HG03432 (cell line): ENCODE measurements around the gene RPRM.
A peak's percentile ranks its signal among the peaks of the same experiment; 100 is the strongest.
"Not testable (repeated sequence)": the region's sequence is repeated elsewhere in the genome, so short reads cannot be mapped to it uniquely, and the experiment has no call there.

Experiments
- ATAC-seq: cut with Tn5 transposase; IDR thresholded peaks from one replicate; pipeline ENCODE4 v1.9.1; 2021; ENCODE audit warnings: mild to moderate bottlenecking, moderate library complexity; ENCODE audit not compliant: unreplicated experiment

Gene RPRM

DNA sequence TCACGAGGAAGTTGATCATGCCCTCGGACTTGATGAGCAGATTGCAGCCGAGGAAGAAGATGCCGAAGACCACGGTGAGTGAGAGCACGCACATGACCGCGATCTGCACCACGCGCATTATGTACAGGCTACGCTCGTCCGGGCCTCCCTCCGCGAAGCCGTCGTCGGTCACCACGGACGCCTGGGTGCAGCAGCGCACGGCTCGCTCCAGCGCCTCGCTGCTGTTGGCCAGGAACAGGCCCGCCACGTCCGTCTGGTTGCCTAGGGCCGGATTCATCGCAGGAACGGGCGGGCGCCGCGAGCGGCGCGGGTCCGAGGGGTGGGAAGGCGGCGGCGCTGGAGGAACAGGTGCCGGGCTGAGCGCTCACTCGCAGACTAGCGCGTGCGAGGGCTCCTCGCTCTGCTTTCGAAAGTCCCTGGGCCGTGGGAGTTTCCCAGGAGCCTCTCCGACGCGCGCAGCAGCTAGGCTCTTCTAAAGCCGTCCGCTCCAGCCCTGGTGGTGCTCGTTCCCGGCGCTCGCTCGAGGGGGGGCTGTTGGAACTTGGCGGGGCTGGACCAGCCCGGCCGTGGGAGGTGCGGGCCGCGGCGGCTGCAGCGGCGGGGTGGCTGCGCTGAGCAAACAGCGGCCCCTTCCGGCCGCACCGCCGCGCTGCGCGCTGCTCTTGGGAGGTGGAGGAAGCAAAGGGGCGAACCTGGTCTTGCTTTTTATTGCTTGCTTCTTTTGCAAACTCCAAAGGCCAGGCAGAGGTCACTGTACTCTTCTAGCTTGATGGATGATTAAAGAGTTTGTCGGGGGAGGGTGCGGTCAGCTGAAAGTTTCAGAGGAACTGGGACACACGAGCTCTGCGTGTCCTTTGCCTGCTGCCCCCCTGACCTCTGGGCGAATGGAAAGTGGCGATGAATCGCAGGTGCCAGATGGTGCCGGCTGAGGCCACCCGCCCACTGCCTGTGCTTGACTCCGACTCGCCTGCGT is at the start of gene RPRM:
RPRM (minus strand) TSS at position 474 of the 973 bp plus-strand sequence; CDS start at position 277, 197 bp downstream.
- peak; percentile 96 for ATAC-seq

DNA sequence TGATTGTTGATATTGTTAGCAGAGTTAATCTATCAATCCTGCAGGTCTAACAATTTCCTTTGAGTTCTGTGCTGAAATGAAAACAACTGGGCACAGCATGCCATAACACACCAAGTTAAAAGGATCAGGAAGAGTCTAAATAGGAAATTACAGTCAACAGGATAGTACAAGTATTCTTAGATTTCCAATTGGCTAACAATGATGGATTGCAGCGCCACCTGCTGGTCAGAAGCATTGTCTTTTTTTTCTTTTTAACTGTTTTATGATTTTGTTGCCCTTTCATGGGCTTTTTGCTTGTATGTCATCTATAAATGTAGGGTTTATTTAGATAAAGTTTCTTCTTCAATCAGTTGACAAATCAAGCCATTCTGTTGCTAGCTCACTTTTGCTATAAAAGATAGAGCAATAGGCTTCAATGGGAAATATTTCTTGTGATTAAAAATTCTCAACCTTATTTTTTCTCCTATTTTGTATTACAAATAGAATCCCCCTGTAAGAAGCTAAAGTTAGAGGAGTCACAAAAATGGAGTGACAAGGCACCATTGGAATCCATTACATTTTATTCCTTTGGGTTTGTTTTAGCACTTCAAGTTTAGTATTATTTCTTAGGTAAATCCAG is 40.8 kb upstream of the RPRM start:
- ATAC-seq: peak; percentile 58

DNA sequence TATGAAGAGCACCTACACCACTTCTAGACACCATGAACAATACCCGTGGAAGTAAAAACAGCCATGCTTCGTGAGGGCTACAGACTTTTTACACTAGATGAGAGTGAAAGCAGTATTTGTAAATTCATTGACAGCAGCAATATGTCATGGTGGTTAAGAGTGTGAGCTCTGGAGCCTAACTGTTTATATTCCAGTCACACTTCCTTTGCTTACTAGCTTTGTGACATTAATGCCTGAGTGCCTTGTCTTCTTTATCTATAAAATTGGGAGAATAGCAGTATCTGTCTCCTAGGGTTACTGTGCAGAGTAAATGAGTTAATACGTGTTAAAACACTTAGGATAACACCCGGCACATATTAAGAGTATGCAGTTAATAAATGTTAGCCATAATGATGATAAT is 33.8 kb upstream of the RPRM start:
- ATAC-seq: no peak

DNA sequence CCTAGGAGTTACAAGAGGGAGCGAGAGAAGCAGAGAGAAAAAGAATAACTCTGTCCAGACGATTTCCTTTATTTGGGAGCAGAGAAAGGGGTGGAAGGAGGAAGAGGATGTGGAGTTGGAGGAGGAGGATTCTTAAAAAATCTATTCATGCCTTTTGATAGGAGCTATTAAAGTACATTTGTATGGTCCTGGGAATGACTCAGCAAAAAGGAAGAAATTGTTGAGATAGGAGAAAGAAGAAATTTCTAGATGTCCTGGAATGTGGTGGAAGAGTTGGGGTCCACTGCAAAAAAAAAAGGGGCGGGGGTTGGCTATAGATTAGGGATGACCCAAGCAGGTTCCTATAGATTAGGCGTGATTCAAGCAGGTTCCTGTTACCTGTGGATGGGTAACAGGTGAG is 32.4 kb upstream of the RPRM start:
- no peak for ATAC-seq

DNA sequence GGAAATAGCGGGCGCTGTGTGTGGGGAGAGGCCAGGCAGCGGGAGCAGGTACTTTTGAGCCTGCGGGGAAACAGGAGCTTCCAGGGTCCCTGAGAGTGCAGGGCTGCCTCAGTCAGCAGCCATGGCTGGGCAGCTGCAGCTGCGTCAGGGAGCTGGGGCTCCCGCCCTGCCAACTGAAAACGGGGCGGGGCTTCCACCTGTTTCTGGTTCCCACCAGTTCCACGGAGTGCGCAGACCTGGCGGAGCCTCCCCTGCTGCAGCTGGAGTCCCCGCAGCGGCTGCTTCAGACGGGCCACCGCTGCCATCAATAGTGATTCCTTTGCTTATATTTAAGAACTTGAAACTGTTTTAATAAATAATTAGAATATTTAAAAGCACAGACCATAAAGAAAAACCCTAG is 30.6 kb upstream of the RPRM start:
- no peak for ATAC-seq

DNA sequence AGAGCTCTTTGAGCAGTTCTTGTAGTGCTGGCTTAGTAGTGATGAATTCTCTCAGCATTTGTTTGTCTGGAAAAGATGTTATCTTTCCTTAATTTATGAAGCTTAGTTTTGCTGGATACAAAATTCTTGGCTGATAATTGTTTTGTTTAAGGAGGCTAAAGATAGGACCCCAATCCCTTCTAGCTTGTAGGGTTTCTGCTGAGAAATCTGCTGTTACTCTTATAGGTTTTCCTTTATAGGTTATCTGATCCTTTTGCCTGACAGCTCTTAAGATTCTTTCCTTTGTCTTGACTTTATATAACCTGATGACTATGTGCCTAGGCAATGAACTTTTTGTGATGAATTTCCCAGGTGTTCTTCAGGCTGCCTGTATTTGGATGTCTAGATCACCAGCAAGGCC is 27.9 kb upstream of the RPRM start:
- ATAC-seq: not testable (repeated sequence)

DNA sequence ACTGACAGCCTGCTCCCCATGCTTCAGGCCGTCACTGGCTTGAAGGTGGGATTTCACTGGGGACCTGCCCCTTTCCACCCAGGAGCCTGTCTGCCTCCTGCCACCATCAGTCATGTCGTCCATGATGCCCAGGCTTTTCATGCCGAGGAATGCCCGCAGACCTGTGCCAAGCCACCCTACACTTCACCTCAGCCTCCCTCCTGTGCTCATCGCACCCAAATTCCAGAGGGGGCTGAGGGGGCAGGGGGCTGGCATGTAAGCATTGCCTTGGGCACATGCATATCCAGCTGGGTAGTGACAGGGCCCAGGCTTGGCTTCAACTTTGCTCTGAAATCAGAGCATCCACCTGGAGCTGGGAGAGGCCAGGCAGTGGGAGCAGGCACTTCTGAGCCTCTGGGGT is 20.9 kb upstream of the RPRM start:
- no peak for ATAC-seq

DNA sequence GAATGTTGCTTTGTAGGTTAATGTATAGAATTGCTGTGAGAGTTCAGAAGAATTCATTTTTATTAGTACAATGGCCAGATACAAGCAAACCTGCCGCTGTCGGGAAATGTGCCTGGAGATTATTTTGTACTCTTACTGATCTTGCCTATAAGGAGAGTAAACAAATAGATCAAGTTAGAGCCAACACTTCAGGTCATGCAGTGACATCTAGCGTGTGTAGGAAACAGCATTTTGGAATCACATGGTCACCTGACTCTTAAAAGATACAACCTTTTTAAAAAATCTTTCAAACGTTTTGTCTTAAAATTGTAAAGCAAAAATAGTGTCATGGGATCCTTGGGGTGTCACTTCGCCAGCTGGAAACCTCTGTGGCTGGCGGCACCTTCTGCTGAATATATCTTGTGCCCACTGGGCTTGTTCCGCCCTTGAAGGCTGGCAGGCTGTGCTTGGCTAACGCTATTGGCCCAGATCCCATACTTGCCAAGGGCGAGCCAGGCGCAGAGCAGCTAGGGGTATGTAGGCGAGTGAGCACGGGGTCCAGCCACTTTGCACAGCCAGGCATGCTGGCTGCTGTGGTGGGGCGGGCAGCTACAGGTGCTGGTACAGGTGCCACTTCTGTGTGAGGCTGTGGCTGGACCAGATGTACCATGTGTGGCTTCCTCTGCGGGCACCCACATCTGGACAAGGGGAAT is 19.5 kb upstream of the RPRM start:
- ATAC-seq: no peak

DNA sequence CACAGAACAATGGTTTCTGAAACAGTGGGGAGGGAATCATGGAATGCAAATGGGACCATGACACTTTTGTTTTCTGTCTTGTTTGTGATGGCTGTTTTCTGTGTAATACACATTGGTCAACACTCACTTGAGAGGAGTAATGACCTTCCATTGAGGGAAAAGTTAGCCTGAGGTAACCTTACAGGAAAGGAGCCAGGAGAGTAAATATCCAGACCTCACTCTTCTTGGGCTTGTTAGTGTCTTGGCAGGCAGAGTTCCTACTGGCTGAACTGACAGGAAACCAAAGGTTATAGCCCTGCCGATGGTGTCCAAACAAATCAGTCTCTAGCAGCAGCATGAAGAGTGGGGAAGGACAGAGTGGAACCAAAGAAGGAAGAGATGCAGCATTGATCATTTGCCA is 17.2 kb upstream of the RPRM start:
- ATAC-seq: no peak

DNA sequence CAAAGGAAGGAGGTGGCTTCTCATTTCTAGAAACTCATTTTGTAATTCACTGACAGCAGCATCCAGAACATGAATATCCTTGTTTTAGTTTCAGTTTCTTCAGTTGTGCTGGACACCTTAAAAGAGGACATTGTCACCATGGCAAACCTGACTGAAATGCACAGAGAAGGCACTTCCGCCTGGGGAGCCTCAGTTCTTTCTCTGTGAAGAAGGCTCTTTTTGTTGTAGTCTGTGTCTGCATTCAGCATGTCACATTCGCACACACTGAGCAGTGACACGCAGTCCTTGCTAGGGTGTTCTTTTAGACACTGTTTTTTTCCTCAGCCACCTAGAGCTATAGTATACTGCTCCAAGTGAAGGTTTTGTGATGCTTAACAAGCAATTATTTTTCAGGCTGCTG is 9.5 kb upstream of the RPRM start:
- no peak for ATAC-seq

DNA sequence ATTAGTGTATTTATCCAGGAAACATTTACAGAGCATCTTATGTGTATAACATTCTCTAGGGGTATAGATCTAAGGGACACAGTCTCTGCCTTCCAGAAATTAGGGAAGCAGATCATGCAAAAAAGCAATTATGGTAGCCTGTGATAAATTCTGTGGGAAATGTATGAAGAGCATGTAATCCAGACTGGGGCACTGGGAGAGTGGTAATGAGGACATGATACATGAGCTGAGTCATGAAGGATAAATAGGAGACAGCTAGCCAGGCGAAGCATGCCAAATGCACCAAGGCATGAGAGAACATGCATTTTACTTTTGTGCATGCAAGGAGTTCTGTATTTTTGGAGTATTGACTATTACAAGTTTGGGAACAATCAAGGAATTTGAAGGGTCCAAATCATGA is 8.9 kb upstream of the RPRM start:
- no peak for ATAC-seq

DNA sequence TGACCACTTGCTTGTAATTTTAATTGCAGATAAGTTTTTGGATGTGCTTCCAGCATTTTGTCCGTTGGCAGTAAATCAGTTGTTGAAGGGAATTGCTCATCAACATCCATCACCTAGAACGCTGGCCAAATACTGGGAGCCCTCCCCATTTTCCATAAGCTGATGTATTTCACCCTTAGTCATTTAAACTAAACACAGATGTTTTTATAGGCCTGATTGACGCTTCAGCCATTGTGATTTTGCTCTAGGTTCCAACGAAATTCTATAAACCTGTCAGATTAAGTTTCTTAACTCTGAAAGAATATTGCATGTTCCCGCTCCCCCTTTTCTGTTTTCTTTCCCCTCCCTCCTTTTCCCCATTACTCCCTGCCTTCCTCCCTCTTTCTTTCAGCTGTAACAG is 1.0 kb upstream of the RPRM start:
- ATAC-seq: no peak

DNA sequence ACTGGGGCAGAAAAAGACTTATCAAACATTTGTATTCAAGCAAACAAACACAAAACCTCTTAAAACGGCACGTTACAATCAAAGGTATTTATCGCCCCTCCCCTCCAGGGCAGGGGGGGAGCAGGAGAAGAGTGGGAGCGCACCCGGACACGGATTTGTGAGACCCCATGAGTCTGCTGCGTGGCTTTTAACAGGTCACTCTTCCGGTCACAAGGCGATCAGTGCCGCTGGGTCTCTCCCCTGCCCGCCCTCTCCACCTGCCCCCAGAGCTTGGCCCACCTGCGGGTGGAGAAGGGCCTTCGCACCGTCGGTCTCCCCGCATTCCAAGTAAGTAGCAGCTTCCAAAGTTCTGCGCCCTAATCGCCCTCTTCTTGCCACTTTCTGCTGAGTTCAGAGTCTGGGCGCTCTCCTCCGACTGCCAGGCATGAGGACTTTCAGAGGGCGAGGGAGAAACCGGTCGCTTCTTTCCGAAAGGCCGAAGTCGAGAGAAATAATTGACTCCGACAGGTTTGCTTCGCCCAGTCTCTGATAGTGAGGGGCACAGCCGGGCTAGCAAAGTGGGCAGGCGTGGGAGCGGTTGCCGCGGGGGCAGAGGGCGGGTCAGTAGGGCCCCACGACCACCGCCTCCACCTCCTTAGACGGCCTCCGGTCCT is 800 bp downstream of the RPRM start:
- ATAC-seq: no peak

DNA sequence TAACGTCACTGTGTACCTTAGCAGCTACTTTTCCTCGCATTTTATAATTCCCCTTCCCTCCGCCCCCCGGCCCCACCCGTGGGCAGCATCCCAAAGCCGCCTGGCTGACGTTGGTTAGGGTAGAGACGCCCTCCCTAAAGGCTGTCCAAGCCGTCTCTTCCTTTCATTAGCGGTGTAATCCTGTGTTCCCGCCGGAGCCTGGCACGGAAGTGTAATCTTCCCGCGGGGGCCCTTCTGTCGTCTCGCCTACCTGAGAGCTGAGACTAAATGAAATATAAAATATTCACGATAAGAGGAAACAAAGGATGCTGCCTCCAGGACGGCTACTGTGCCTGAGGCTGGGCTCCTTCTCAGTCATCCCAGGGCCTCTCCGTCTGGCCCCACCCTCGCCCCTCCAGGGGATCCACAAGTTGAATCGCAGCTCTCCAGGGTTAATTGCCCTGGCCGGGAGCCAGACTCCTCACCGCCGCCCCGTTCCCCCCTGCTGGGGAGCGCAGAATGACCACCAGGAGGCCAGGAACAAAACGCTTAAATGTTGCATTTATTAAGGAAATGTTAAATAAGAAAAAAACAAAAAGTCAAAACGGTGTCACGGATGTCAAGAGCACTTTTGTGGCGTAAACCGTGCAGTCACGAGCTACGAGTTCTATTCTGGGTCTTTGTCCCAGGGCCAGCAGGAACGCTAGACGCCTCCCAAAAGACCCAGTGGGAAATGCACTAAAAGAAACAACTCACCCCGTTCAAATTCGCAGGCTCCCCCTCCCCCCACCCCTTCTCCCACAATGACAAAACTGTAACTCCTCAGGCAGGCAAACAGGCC is 1.5 kb downstream of the RPRM start:
- no peak for ATAC-seq

DNA sequence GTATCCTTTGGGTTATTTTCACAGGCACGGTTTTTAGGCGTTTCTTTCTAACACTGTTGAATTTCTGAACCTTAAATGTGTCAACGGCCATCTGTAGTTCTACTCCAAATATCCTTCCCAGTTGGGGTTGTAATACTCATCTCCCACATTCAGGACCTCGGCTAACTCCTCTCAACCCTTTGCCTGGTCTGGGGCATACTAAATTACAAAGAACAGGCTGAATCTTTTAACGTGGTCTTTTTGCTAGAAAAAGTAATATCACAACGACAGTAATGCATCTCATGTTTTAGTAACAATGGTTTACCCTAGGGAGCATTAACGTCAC is 2.1 kb downstream of the RPRM start:
- no peak for ATAC-seq

DNA sequence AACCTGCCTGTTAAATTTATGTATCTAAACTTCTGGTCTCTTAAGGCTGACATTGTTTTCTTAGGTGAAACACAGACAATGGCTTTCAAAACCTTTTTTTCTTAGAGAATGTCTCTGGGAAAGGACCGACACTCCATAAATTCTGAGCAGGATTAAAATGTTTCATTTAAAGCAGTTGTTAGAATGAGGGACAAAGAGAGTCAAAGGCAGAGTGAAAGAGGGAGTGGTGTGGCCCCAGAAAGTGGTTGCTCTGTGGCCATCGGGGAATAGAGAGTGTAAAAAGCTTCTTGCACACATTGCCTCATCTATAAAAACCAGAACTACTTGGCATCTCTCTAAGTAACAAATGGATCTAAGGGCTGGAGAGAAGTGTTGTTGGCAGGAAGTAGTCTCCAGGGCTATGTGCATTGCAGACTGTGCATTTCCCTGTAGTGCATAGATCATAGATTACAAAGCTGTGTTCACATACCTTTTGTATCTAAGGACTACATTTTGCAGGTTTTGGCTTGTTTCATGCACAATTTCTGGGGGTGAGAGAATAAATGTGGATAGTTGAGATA is 3.6 kb downstream of the RPRM start:
- no peak for ATAC-seq

DNA sequence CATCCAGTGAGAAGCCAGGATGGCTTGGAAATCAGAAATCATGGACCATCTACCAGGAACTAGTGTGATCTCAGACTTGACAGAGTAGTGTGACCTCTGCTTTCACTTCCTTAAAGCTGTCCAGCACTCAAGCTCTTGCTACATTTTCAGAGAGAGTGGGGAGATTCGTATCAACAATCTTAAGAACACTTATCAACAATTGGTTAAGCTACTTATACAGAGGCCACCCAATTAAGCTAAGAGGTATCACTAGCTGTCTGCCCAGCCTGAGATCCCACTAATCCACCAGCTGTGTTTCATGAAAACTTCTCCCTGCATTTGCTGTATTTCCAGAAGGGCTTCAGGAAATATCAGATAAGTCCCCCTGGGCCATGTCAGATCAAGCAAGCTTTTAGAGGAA is 4.2 kb downstream of the RPRM start:
- ATAC-seq: no peak

DNA sequence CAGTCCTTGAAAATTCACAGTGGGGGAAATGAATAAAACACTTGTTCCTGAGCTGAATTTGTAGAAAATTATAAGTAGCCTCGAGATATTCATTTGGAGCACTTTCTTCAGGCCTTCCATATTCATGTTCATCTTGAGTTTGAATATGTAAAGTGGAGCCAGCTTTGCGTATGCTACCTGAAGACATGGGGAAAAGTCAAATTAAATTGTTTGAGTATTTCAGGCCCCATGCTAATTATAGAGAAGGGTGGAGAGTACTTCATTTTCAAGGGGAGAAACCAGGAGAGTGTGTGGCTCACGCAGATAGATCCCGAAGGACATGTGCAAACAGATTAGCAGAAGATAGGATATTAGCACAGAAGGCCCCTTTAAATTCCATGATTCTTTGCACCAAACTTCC is 7.7 kb downstream of the RPRM start:
- no peak for ATAC-seq

DNA sequence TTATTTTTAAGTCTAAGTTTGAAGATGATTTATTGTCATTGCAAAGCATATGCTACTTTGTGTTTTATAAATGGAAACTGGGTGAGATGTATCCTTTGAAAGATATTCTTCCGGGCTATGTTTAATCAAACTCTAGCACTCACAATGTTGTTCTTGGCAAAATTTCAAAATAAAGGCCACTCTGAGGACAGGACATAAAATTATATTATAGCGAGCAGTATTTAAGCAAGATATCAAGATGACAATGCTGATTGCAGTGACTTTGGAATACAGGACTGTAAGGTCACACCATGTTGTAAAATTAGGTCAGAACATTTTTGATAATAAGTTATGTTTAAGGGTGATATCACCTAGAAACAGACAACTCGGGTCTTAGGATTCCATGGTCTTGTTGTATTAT is 14.2 kb downstream of the RPRM start:
- ATAC-seq: no peak

DNA sequence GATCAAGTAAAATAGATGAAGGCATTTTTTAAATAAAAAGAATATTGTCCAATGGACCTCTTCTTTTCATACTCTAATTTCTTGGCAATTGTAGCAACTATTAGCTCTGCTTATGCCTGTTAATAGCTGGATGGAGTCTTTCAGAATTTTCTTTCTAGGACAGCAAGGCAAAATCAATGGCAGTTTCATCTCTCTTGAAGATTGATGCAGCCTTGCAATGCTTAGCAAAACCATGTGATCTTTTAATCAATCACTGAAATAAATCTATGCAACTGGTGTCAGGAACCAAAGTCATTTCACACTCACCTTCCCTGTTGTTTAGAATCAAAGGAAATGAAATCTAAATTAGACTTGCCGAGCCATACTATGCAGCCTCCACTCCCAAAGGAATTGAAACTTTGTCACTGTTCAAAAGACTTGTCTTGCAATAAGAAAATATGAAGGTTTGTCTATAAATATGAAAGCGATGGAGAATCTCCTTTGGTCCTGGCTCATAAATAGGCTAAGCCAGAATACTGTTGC is 16.2 kb downstream of the RPRM start:
- no peak for ATAC-seq
